LHCN-M2 (cell line): ENCODE results near the gene ZBTB33. TPM values are rescaled to one million over a fixed set of nuclear protein-coding genes. Genes with fewer than 3 reads are reported as not detected.

Source experiments
- DNase-seq: peaks from one replicate; pipeline ENCODE4 v3.0.0-alpha.2; 2012; ENCODE audit warnings: low read depth
- total RNA-seq: library from RNA; depleted of rRNA; stranded (reverse); fragments of >200 nt; gene quantifications from 2 replicates; pipeline ENCODE4 v1.2.3, GENCODE V29; 2014; rRNA removed

The ZBTB33 gene
- total RNA-seq, 1 experiment from 2014 or later: 18.1 TPM

- DNase-seq: no peak
These were observed 56.0 kb downstream of the ZBTB33 start for GRCh38 chrX:120306630-120307029.

Other genes with a start within 250 kb of the ZBTB33 start
- gene RHOXF2B, start 173.1 kb upstream of the ZBTB33 start, total RNA-seq: not detected in 2 replicates
- not detected in 2 replicates for gene RHOXF1, start 134.9 kb upstream of the ZBTB33 start, total RNA-seq
- gene RHOXF2, start 92.2 kb upstream of the ZBTB33 start, total RNA-seq: not detected in 2 replicates
- gene TMEM255A, start 60.6 kb downstream of the ZBTB33 start, total RNA-seq: 0.06 and 0.17 TPM in 2 replicates
- not detected in 2 replicates for gene ATP1B4, start 111.3 kb downstream of the ZBTB33 start, total RNA-seq
- 121 and 139 TPM in 2 replicates for gene LAMP2, start 218.5 kb downstream of the ZBTB33 start, total RNA-seq